Erythroblast (primary cell): ENCODE data around the gene NFKBIL1.

Source experiments
- DNase-seq, 2 experiments: peaks; one replicate each; lab custom pipeline; 2025; lab: John Stamatoyannopoulos, UW
- GATA1 ChIP-seq: IDR thresholded peaks from 2 replicates; pipeline ENCODE4 v1.6.1; 2011; ENCODE audit warnings: low read depth, mild to moderate bottlenecking, control low read depth, low read length, moderate library complexity
- POLR2A ChIP-seq: IDR thresholded peaks from 2 replicates; pipeline ENCODE4 v1.6.1; 2011; ENCODE audit warnings: mild to moderate bottlenecking, low read length

The NFKBIL1 gene

DNA sequence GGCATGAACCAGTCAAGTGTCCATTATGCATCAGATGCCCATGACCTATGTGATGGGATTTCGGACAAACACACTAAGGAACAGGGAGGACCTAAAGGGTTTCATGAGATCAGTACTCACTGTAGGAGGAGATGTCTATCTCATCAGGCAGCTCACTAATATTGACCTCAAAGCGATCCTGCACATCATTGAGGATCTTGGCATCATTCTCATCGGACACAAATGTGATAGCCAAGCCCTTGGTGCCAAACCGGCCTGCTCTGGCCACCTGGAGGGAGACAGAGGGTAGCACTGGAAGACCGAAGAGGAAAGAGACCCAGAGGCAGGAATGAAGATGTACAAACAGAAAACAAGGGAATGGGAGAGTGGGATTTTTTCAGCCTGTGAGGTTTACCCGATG is 16.7 kb upstream of the NFKBIL1 start:
- no peak for DNase-seq
- TF ChIP-seq GATA1 (no peak), POLR2A (no peak)

DNA sequence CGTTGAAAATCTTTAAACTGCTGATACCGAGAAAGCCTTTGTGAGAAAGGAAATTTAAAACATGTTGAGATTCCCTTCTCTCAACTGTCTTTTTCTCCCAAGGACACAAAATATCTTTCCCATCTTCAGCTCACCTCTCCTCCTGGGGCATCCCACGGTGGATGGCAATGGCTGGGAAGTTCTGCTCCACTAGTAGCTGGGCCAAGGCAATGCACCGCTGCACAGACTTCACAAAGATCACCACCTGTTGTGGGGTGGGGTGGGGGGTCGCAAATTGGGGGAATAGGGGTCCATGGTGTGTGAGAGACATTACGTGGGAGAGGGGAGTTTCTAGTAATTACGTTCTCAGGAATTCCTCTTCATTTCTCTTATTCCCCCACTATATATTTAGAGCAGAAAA is 16.2 kb upstream of the NFKBIL1 start:
- no peak for DNase-seq
- no peak for TF ChIP-seq GATA1
- no peak for TF ChIP-seq POLR2A

DNA sequence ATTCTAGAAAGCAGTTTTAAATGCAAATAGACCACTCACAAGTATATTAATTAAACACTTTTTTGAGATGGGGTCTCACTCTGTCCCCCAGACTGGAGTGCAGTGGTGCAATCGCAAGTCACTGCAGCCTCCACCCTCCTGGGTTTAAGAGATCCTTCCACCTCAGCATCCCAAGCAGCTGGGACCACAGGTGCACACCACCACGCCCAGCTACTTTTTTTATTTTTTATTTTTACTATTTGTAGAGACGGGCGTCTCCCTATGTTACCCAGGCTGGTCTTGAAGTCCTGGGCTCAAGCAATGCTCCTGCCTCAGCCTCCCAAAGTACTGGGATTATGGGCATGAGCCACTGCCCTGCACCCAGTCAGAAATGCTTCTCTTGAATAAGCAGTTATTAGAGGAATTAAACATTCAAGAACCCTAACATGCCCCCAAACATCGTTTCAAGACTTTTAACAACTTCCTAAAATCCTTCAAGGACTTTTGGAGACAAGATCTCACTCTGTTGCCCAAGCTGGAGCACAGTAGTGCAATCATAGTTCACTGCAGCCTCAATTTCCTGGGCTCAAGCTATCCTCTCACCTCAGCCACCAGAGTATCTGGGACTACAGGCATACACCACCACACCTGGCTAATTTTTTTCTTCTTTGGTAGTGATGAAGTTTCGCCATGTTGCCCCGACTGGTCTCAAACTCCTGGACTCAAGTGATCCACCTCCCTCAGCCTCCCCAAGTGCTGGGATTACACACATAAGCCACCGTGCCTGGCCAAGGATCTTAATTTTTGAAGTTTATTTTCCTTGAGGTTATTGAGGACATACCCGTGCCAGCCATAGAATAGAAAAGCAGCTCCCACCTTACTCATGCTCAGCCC is 15.4 kb upstream of the NFKBIL1 start:
- TF ChIP-seq POLR2A (no peak), GATA1 (no peak)
- DNase-seq: no peak

DNA sequence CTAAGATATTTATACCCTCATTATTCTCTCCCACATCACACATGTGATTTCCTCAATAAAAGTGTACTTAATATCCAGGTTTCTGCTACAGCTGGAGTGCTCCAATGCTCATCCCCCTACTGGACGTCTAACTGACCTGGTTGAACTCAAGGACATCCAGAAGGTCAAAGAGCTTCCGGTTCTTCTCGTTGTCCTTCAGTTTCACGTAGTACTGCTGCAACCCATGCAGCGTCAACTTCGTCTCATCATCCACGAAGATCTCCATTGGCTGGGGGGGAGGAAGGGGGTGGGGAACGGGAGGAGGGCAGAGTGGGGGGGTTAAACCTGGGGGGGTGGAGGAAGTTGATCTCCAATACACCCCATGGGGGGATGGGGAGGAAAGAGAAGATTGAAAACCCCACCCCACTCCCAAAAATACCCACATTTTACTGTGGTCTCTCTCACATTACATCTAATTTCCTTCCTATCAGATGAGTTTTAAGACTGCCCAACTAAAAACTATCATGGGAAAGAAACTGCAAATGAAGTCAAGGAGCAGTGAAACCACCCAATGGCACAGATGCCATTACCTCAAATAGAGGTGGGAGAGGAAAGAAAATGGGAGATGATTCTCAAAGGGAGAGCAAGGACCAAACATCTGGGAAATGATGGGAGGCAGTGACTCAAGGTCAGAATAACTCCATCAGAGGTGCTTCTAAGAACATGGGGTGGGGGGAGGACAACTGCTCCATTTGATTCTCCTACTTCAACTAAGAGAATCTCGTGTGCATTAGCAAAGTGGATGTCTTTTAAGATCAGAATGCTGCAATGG is 14.6 kb upstream of the NFKBIL1 start:
- DNase-seq: no peak
- TF ChIP-seq GATA1: no peak
- TF ChIP-seq POLR2A: peak; percentile 11

DNA sequence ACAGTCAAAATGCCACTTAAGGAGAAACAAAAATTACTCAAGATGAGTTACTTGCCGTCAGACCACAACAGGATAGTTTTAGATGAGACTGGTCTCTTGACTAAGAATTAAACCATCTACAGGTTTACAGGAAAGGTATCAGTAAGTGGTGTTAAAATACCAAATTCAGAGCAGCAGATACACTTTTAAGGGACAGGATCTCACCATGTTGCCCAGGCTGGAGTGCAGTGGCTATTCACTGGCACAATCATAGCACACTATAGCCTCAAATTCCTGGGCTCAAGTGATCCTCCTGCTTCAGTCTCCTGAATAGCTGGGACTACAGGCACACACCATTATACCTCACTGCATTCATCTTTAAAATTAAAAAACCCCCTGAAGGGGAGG is 14.0 kb upstream of the NFKBIL1 start:
- DNase-seq: no peak
- TF ChIP-seq POLR2A (no peak), GATA1 (no peak)

DNA sequence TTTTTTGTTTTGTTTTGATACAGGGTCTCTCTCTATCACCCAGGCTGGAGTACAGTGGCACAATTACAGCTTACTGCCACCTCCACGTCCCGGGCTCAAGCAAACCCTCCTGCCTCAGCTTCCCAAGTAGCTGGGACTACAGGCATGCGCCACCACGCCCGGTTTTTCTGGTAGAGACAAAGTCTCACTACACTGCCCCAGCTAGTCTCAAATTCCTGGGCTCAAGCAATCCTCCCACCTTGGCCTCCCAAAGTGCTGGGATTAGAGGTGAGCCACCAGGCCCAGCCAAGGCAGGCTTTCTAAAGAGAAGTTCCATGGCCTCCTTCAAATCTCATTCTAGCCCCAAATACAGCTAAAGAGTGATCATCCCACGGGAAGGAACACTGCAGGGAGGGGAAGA is 13.4 kb upstream of the NFKBIL1 start:
- DNase-seq: no peak
- TF ChIP-seq GATA1 (no peak), POLR2A (no peak)

DNA sequence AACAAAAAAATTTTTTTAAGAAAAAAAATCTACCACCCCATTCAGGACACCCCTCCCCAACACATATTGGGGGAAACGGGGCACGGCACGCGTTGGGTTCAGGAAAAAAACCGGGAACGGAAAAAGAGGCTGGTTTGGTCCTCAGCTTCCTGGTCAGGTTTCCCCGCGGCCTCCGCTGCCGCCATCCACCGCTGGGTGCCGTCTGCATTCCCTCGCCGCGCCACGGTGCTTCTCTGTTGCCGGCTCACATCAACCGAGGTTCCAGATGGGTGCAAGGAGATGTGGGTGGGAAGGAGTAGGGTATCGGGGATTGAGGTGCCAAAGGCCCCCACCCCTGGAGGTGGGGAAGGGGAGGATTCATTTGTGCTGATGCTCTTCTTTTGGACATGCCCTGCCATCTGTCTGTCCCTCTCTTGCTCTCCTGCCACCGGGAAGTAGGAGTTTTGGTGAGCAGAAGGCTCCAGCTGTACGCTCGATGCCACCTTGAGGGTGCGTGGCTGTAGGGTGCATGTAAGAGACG is 12.8 kb upstream of the NFKBIL1 start:
- no peak for DNase-seq
- TF ChIP-seq POLR2A (no peak), GATA1 (no peak)

DNA sequence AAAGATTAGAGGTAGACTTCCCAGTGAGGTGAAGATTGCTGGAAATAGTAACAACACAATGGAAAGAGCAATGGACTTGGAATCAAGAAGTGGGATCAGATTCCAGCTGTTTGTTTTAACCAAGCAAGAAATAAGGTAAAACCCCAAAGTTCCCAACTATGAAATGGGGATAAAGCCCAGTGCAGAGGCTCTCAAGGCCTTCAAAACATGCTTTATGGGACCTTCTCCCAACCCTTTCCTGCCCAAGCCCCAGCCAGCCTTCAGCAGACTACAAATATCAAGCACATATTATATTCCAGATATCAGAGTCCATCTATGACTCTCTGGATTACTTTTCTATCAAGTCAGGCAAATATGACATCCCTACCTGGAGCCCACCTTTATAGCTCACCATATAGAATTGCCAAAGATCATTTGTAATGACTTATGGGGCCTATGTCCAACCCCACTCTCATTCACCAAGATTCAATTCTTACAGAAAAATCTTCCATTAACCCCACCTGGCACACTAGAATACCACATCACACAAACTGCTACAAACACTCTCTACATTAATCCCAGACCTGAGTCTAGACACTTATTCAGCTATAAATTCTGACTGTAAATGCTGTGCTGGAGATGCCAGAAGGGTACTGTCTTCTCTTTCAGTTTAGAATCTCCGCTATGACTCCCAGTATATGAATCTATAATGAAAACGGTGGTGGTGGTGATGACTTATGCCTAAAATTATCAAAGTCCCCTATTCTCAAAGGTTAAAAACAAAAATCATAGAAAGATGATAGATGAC is 11.7 kb upstream of the NFKBIL1 start:
- no peak for TF ChIP-seq GATA1
- TF ChIP-seq POLR2A: no peak
- no peak for DNase-seq

DNA sequence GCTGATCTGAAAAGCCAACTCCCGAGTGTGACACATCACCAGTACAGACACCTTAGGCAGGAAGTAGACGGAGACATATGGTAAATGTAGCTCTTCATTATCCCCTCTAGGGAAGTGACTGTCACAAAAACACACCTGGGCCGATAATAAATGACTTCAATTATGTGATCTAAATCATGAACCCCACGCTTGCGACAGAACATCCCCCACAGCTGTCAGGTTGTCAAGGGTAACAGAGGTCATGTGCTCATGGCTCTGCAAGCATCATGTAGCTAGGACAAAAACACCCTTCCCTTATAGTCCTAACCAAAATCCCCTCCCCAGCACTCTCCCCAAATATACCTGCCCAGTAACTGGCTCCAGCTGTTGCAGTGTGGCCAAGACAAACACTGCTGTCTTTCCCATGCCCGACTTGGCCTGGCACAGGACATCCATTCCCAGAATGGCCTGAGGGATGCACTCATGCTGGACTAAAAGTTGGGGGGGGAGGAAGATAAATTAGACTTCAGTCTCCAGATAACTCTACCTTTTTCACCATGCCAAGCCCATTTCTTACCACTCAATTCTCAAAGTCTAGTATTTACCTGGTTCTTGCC is 8.5 kb upstream of the NFKBIL1 start:
- DNase-seq: no peak
- TF ChIP-seq POLR2A (no peak), GATA1 (no peak)

DNA sequence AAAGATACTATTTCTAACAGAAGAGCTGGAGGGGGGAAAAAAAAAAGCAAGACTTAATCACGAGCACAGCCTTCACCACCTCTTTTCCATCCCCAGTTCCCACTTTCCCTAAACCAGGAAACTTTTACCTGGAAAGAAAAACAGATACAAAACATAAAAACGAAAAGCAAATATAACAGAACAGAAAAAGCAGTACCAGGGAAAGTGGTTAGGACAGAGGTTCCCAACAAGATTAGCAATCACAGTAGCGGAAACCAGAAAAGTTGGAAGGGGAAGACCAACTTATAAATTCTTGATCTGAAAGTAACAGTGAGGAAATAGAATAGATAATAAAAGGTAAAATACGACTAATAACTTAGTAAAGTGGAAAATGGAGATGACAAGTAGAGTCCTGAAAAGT is 6.8 kb upstream of the NFKBIL1 start:
- no peak for TF ChIP-seq POLR2A
- no peak for TF ChIP-seq GATA1
- DNase-seq: no peak

DNA sequence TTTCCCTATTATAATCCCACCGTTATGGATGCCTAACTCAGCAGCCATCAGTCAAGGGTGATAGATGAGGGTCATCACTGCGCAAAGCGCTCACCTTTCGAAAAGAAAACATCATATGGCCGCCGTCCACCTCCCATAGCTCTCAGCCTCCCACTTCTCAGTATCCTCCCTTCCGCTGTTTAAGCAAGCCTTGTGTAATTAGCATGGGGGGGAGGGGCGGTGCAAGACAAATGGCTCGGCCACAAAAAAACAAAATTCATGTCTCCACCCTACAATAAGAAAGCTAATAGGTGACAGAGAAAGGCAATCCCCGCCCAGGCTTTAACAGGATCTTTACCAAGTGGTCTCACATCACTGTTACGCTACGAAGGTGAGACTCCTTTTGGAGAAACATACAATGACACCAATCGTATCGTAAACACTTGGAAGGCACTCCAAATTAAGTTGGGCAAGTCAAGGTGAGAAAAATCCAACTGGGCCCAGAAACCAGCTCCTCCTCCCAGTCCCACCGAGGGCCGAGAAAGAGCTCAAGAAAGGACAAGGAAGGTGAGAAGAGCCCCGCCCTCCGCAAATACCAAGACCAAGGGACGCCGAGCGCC is 6.2 kb upstream of the NFKBIL1 start:
- TF ChIP-seq GATA1 (no peak), POLR2A (no peak)
- peak; percentile 79 to 83 for DNase-seq

DNA sequence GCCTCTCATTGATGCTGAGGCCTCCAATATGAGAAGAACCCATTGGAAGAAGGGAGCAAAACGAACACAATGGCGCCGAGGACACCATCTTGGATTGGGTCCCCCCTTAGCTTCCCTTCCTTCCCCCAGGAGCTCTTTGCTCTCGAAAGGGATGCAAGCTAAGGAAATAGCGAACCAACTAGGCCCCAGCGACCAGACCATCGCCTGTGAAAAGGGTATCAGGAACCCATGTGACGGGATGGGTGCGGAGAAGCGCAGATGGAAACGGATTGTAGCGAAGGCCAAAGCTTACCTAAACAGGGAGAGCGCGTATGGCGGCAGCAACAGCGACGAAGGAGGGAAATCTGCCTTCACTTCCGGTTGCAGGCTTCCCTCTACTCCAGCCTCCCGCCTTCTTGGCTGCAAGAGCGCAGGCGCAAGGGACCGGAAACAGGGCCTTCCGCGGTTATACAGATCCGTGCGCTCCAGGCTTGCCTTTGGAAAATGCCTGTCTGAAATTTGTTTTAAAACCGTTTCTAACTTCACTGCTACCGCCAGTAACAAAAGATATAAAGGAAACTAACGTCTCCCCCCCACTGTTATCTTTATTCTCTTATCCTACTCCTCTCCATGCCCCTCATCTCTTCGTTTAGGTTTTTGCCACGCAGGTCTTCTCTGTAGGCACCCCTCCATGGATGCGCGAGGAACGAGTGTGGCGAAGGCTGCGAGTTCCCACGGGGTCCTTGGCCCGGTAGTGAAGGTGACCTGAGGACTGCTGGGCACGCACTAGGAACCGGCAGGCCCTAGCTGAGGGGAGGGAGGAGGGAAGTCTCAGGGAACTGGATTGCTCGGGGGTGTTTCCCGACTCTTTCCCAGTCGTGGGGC is 5.5 kb upstream of the NFKBIL1 start, which contains the start of gene DDX39B:
Gene DDX39B, minus strand, starts transcription at position 346 of the 864 bp plus-strand sequence. CDS start 1,471 bp downstream, outside the sequence.
- TF ChIP-seq GATA1 (no peak), POLR2A (peak; percentile 98)
- peak; percentile 98 for DNase-seq

DNA sequence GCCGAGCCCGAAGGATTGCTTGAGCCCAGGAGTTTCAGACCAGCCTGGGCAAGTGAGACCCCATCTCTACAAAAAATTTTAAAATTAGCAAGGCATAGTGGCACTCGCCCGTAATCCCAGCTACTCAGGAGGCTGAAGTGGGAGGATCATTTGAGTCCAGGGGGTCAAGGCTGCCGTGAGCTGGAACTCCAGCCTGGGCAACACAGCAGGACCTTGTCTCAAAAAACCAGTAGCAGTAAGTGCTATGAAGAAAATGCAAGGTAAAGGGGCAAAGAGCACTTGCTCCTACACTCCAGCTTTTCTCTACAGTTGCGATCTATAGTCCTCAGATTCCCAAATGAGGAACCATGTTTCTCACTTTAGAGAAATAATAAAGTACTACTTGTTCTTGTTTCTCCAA is 3.8 kb upstream of the NFKBIL1 start:
- DNase-seq: no peak
- TF ChIP-seq GATA1: no peak
- TF ChIP-seq POLR2A: no peak
